Urinary bladder (tissue), 4 donors: ENCODE data around the gene CAPN14. TPM values are rescaled to one million over a fixed set of nuclear protein-coding genes. Genes with fewer than 3 reads are reported as not detected.

Source experiments
- DNase-seq: peaks from one replicate; pipeline ENCODE4 v3.0.0-alpha.2; 2015; ENCODE audit errors: extremely low spot score
- H3K27ac ChIP-seq: one replicate; pipeline ENCODE4 v1.5.1; 2013; ENCODE audit warnings: low read depth, mild to moderate bottlenecking, moderate library complexity
- H3K36me3 ChIP-seq: one replicate; pipeline ENCODE4 v1.6.1; 2013; ENCODE audit warnings: mild to moderate bottlenecking, moderate library complexity; ENCODE audit not compliant: insufficient read depth
- H3K4me1 ChIP-seq: one replicate; pipeline ENCODE4 v1.6.1; 2013; ENCODE audit warnings: mild to moderate bottlenecking, moderate library complexity; ENCODE audit not compliant: insufficient read depth
- H3K4me3 ChIP-seq: one replicate; pipeline ENCODE4 v1.5.1; 2013; ENCODE audit warnings: low read depth, low read length
- WGBS: extraction: QIAGEN DNeasy Blood & Tissue Kit; methylation state at CpG from one replicate; pipeline ENCODE4 v1.1.7; 2013; 5-methylcytosine and 5-hydroxymethylcytosine counted together
- polyA plus RNA-seq: library from polyadenylated mRNA; stranded (reverse); fragments of 200-250 nt; gene quantifications from one replicate; pipeline ENCODE4 v1.2.3, GENCODE V29; 2013
- total RNA-seq: library from RNA; depleted of rRNA; stranded (reverse); fragments of >200 nt; gene quantifications from one replicate; pipeline ENCODE4 v1.2.3, GENCODE V29; 2014
- donor health status: healthy with polysubstance abuse.
- donor health status: healthy.

The CAPN14 gene
- total and polyA plus RNA-seq, 2 donors, result 0.42 to 0.44 TPM

DNA sequence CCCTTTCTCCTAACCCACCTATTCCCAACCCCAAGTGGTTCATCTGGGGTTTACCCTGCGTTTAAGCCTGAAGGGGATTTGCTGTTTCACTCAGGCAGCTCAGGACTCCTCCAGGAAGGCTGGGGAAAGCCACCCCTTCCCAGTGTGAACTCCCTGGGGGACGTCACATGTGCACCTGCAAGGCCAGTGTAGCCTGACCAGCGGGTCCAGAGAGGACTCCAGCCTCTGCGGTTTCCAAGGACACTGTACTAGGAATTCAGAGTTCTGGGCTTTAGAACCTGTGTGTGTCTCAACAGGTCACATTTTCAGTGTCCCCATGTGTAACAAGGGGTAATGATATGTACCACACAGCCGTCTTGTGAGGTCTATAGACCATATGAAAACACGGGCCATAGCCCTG, 34.5 kb upstream of the CAPN14 start:
- H3K36me3 ChIP-seq, result peaks cover 3% of the 10 kb centered on the region
- H3K27ac ChIP-seq, result no peak overlapping the region
- DNase-seq, result no peak
- H3K4me1 ChIP-seq, result no peaks in the 10 kb centered on the region
- 92% methylated on average over 6 of the region's 6 CpGs for WGBS
- H3K4me3 ChIP-seq, result no peak overlapping the region

DNA sequence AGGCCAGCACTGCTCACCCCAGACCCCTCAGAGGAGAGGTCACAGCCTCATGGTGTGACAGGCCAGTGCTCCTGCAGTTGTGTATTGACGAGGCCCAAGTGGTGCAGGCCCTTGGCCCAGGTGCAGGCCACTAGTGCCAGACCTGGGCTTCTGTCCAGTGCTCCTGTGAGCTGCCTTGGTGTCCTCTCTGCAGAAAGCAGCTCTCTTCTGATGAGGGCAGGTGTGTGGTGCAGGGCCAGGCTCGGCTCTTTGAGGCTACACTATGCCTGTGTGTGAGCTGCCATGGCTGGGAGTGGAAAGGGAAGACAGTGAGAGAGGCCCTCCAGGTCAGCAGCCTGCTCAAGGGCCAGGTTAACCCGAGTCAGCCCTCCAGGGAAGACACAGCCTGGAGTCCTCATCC, 33.7 kb upstream of the CAPN14 start:
- H3K4me3 ChIP-seq, result no peak overlapping the region
- no peaks in the 10 kb centered on the region for H3K4me1 ChIP-seq
- H3K27ac ChIP-seq, result no peak overlapping the region
- peaks cover 3% of the 10 kb centered on the region for H3K36me3 ChIP-seq
- WGBS, result 79% methylated on average over 3 of the region's 3 CpGs
- DNase-seq, result no peak

DNA sequence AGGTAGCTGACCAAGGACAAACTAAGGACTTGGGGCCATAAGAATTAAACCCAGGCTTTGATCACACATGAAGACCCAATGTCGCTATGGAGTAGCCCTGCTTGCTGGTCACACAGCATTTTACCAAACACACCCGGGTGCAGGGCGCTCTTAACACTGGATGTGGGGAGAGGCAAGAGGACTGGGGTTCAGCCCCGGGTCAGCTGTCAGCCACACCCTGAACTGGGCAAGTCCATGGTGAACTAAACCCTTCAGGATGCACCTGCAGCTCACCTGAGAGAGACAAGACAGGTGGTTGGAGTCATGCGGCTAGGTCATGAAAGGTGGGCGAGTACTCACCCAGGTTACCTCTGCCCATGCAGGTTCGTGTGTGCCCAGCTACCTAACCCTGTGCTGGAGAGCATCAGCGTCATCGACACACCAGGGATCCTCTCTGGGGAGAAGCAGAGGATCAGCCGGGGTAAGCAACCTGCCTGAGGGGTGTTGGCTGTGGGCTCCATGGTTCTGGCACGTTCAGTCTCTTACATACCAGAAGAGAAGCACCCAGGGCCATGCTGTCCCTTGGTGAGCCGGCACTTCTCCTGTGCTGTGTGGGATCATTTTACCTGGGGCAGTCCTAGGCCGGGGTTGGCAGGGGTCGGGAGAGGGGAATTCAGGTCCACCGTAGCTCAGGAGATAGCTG, 31.8 kb upstream of the CAPN14 start:
- Histone ChIP-seq H3K4me1 (no peaks in the 10 kb centered on the region), H3K36me3 (no peaks in the 10 kb centered on the region), H3K4me3 (no peak overlapping the region), H3K27ac (no peak overlapping the region)
- WGBS, result 96% methylated on average over 15 of the region's 15 CpGs
- DNase-seq, result no peak

DNA sequence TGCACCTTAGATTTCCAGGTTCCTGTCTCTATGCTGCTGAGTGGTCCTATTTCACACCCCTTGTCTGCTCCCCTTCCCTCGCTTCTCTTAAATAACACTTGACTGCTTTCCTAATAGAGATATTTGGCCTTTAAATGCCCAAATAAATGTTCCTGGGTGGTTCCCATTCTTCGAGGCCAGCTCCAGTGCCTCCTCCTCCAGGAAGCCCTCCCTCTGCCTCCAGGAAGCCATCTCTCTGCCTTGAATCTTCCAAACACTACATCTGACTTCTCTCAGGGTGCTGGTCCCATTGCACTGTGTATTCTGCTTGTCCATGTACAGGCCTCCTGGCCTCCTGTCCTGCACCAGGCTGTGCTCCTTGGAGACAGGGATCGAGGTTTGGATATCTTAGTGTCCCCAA, 30.8 kb upstream of the CAPN14 start:
- Histone ChIP-seq H3K4me3 (no peak overlapping the region), H3K27ac (no peak overlapping the region), H3K4me1 (no peaks in the 10 kb centered on the region), H3K36me3 (no peaks in the 10 kb centered on the region)
- DNase-seq, result no peak
- 94% methylated on average over 3 of the region's 3 CpGs for WGBS

DNA sequence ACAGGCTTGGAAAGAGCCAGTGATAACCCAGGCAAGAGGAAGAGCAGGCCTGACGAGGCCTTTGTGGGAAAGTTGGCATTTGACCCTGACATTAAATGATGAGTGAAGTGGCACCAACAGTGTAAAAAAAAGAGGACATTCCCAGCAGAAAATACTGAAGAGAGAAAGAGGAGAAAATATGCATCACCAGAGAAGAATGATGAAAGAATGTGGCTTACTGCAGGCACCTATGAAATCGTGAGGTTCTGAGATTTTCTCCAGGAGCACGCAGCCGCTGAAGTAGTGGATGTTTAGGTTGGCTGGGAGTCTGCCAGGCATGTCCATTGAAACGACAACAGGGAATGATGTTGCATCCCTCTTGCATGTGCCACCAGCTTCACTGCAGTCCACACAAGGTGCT, 30.4 kb upstream of the CAPN14 start:
- no peaks in the 10 kb centered on the region for H3K4me1 ChIP-seq
- no peak overlapping the region for H3K27ac ChIP-seq
- no peak for DNase-seq
- H3K4me3 ChIP-seq, result no peak overlapping the region
- no peaks in the 10 kb centered on the region for H3K36me3 ChIP-seq
- 87% methylated on average over 5 of the region's 5 CpGs for WGBS

DNA sequence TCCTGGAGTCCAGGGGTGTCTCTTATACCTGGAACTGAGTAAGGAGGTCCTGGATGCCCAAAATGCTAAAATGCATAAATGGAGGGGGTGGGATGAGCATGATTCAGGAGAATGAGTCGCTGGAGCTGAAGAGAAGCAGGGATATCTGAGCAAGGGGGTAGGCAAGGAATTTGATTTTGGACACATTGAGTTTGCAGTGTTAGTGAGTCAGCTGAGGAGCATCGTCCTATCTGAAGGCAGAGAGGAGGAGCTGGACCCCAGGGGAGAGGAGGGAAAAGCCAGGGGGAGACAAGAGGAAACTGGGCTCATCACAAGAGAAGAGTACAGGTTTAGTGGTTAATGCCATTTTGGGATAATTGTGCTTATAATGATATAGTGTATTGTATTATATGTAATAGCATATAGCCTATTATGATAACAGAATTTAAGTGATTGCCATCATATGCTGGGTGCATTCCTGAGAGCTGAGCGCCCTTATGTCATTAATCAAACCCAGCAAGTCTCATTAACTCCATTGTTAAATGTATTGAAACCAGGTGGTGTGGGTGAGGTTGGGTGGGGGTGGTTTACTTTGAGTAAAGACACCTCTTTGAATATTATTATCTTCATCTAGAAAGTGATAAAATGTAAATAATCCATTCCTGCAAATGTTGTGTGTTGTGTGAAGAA, 29.0 kb upstream of the CAPN14 start:
- no peaks in the 10 kb centered on the region for H3K4me1 ChIP-seq
- WGBS, result 92% methylated on average over 3 of the region's 3 CpGs
- H3K36me3 ChIP-seq, result no peaks in the 10 kb centered on the region
- DNase-seq, result no peak
- H3K27ac ChIP-seq, result no peak overlapping the region
- no peak overlapping the region for H3K4me3 ChIP-seq

DNA sequence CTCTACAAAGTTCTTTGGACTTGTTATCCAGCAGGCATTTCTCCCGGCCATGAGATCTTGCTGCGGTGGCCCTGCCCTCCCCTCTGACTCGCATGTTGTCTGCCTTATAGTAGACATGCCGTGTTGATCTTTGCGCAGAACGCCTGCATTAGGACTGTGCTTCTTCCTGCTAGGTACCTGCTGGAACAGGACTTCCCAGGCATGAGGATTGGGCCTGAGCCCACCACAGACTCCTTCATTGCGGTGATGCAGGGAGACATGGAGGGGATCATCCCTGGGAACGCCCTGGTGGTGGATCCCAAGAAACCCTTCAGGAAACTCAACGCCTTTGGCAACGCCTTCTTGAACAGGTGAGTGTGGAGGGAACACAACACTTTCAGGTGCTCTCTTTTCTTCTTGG, 26.8 kb upstream of the CAPN14 start:
- H3K4me3 ChIP-seq, result no peak overlapping the region
- 96% methylated on average over 10 of the region's 10 CpGs for WGBS

DNA sequence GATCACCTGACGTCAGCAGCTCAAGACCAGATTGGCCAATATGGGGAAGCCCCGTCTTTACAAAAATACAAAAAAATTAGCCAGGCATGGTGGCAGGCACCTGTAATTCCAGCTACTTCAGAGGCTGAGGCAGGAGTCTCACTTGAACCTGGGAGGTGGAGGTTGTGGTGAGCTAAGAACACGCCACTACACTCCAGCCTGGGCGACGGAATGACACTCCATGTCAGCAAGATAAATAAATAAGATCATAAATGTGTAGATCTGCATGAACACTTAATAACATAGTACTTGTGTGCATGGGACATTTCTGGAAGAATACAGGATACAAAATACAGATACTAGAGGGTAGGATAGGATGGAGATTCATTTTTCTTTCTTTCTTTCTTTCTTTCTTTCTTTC, 25.7 kb upstream of the CAPN14 start:
- Histone ChIP-seq H3K4me1 (no peaks in the 10 kb centered on the region), H3K4me3 (no peak overlapping the region), H3K27ac (no peak overlapping the region), H3K36me3 (no peaks in the 10 kb centered on the region)
- DNase-seq, result no peak
- 98% methylated on average over 5 of the region's 5 CpGs for WGBS

More for the DNA sequence above, 26.8 kb upstream of the CAPN14 start:
- Histone ChIP-seq H3K27ac (no peak overlapping the region), H3K4me1 (no peaks in the 10 kb centered on the region), H3K36me3 (no peaks in the 10 kb centered on the region)
- no peak for DNase-seq

DNA sequence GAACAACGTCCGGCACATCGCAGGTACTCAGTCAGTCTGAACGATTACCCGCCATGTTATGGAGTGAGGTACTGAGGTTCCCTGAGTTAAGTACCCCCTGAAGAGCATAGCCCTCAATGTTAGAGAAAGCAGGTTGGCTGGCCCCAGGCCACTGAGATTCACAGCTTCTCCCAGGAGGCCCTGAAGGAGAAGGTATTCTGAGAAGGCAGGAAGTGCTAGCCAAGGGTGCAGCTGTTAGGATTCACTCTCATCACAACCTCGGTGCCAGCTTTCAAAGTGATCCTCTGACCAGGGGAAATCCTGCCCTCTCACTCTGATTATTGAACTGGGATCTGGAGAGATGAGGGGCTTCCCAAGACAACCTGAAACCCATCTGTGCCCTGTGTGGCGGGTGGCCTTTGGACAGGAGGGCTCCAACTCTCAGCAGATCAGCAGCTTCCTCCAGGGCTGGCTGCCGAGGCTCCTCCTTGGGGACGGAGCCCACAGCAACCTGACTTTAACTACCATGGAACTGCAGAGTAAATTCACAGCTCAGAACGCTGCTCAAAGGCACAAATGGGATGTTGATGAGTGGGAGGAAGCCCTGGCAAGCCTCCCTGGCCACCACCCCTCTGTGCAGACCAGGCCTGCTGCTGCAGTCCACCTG, 24.4 kb upstream of the CAPN14 start:
- H3K4me1 ChIP-seq, result no peaks in the 10 kb centered on the region
- no peak for DNase-seq
- no peak overlapping the region for H3K27ac ChIP-seq
- H3K36me3 ChIP-seq, result no peaks in the 10 kb centered on the region
- WGBS, result 87% methylated on average over 10 of the region's 10 CpGs
- H3K4me3 ChIP-seq, result no peak overlapping the region

DNA sequence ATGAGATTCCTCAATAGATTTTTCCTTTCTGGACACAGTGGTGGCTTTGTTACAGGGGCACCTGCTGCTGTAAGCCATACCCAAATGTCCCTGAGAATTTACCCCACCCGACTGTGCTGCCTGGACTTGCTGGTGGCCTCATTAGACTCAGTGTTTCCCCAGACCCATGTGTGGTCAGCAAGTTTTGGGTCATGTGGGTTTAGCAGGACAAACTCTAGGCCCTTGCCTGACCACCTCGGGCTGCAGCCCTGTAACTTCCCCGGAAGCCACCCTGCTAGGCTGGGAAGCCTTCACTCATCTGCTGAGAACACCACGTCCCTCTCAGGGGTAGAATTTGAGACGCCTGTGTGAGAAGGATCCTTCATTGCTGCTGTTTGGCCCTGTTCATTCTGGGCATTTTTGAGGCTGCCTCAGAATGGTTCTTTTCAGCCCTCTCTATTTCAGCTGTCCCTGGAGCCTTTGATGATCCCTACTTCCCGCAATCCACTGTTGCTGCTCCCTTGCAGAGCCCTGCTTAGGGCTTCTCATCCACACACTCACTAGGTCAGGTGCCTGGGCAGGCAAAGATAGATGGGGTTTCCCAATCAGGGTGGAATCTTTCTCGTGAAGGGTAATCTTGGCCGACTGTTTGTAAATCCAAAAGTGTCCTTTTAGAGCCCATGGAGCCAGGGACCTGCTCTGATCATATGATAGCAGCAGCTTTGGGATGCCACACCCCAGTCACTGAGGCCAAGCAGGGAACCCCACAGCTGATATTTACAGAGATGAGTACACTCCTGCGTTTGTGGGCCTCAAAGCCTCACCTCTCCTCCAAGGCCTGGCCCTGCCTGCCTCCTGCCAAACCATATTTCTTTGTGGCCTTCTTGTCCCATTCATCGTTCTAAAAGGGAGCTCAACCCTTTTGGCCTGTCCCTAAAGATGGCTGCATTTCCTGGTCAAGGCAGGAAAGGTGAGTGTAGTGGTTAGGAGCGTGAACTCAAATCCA, 23.4 kb upstream of the CAPN14 start:
- Histone ChIP-seq H3K4me3 (no peak overlapping the region), H3K27ac (no peak overlapping the region)
- WGBS, result 79% methylated on average over 11 of the region's 11 CpGs

DNA sequence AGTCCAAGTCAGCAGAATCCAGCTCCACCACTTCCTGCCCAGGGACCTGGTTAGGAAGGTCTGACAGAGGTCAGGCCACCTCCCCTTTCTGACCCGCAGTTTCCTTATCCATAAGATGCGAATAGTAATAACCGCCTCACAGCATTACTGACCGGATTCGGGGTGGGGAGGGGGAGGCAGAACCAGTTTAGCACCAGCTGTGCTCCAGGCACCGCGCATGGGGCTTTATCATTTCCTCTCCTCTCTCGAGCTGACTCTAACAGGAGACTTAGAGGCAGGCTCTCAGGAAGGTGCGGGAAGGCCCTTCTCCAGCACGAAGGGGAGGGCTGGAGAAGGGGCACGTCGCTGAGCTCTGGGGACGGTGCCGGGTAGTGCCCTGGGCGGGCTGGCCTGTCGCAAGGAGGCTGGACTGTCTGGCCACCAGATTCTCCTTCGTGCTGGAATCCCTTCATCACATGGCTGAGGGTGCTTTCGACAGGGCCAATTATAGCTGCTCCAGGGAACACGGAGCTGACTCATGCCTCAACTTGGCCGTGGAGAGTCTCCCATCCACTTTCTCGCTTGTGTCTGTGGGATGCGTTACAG, 22.4 kb upstream of the CAPN14 start:
- Histone ChIP-seq H3K4me3 (no peak overlapping the region), H3K27ac (no peak overlapping the region), H3K36me3 (no peaks in the 10 kb centered on the region), H3K4me1 (no peaks in the 10 kb centered on the region)
- DNase-seq, result no peak
- 57% methylated on average over 22 of the region's 22 CpGs for WGBS

More for the DNA sequence above, 23.4 kb upstream of the CAPN14 start:
- H3K36me3 ChIP-seq, result no peaks in the 10 kb centered on the region
- H3K4me1 ChIP-seq, result no peaks in the 10 kb centered on the region
- DNase-seq, result no peak

DNA sequence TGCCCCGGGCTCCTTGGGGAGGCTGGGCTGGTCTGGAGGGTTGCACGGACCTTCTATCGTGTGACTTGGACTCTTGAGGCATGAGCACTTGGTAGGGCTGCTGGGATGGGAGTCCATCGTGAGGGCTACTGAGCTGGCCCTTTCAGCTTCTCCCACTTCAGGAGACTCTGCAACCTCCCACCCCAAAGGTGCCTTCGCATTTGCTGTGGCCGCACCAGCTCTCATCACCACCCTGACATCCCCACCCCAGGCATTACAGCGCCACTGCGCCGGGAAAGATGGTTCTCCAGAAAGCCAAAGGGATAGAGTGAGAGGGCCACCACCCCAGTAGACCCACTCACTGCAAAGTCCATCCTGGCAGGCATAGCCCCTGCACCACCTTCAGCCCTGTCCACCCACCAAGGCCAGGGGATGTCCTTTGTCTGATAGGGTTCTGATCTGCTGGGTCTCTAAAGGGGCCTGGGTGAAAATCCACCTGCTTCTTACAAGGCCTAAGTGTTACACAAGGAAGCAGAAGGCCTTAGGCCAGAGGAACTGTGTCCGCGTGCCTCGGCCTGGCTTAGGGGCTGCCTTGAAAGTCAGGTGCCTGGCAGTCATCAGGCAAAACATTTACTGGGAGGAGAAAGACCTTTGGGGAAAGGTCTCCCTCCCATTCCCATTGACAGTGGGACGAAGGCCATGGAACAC, 21.7 kb upstream of the CAPN14 start:
- Histone ChIP-seq H3K4me3 (no peak overlapping the region), H3K36me3 (no peaks in the 10 kb centered on the region), H3K27ac (no peak overlapping the region), H3K4me1 (no peaks in the 10 kb centered on the region)
- 88% methylated on average over 13 of the region's 13 CpGs for WGBS
- DNase-seq, result no peak
